T47D (cell line): ENCODE measurements around the gene CDH13.

ENCODE experiments used
- DNase-seq, 2 experiments: peaks; one replicate each; pipeline versions ENCODE4 v3.0.0 to v3.0.0-alpha.2; 2011 to 2012; ENCODE audit warnings: low read depth in 1 of 2, low spot score in 1 of 2
- JUND ChIP-seq: IDR thresholded peaks from 2 replicates; pipeline ENCODE4 v1.6.1; 2012; ENCODE audit warnings: low read depth
- in situ Hi-C: cut with HindIII; loops from 2 replicates; pipeline ENCODE4 v1.10.0; 2016; ENCODE audit warnings: low sequenced_read_pairs, low pct_unique_long_range_greater_than_20kb

The CDH13 gene

GRCh38 chr16:82971126-82971525 lies 344.4 kb downstream of the CDH13 start:
- no peak for DNase-seq
- in situ Hi-C loops, result no loop called here
- no peak for TF ChIP-seq JUND

GRCh38 chr16:82972331-82972919 lies 345.7 kb downstream of the CDH13 start:
- in situ Hi-C loops, result no loop called here
- no peak for TF ChIP-seq JUND
- DNase-seq, result no peak

GRCh38 chr16:82979406-82980111 lies 352.8 kb downstream of the CDH13 start:
- DNase-seq, result no peak
- in situ Hi-C loops, result no loop called here

GRCh38 chr16:82980810-82981209 lies 354.0 kb downstream of the CDH13 start:
- no peak for DNase-seq
- in situ Hi-C loops, result no loop called here
- TF ChIP-seq JUND, result no peak

More at GRCh38 chr16:82979406-82980111, 352.8 kb downstream of the CDH13 start:
- TF ChIP-seq JUND, result no peak

- TF ChIP-seq JUND, result no peak
- in situ Hi-C loops, result no loop called here
- DNase-seq, result no peak
These were observed 361.0 kb downstream of the CDH13 start for GRCh38 chr16:82987767-82988166.

- in situ Hi-C loops, result no loop called here
- DNase-seq, result no peak
- TF ChIP-seq JUND, result no peak
These were observed 363.4 kb downstream of the CDH13 start for GRCh38 chr16:82990155-82990554.

- TF ChIP-seq JUND, result no peak
- in situ Hi-C loops, result no loop called here
- no peak for DNase-seq
These were observed 364.6 kb downstream of the CDH13 start for GRCh38 chr16:82991410-82991809.

- TF ChIP-seq JUND, result no peak
- no peak for DNase-seq
- in situ Hi-C loops, result no loop called here
These were observed 365.4 kb downstream of the CDH13 start for GRCh38 chr16:82991966-82992675.

- DNase-seq, result no peak
- in situ Hi-C loops, result no loop called here
These were observed 366.0 kb downstream of the CDH13 start for GRCh38 chr16:82992786-82993185.

GRCh38 chr16:82993415-82993814 lies 366.6 kb downstream of the CDH13 start:
- TF ChIP-seq JUND, result no peak
- DNase-seq, result no peak
- in situ Hi-C loops, result no loop called here

More at GRCh38 chr16:82992786-82993185, 366.0 kb downstream of the CDH13 start:
- no peak for TF ChIP-seq JUND

GRCh38 chr16:82993926-82994325 lies 367.2 kb downstream of the CDH13 start:
- TF ChIP-seq JUND, result no peak
- no peak for DNase-seq
- in situ Hi-C loops, result no loop called here

- in situ Hi-C loops, result no loop called here
- no peak for TF ChIP-seq JUND
- DNase-seq, result no peak
These were observed 368.6 kb downstream of the CDH13 start for GRCh38 chr16:82995286-82995923.
